ENCODE measurements around the gene DLEC1. TPM values are rescaled to one million over a fixed set of nuclear protein-coding genes. Genes with fewer than 3 reads are reported as not detected.

Gene DLEC1
- total RNA-seq, 1 donor from 2014 or later: 0.54 TPM

- DNase-seq (ENCODE audit: low read depth) (no peak), FAIRE-seq (no peak)
- Histone ChIP-seq H3K4me1 (ENCODE audit: insufficient read depth, low read length) (peaks cover 18% of the 10 kb centered on the region), H4K20me1 (ENCODE audit: insufficient read depth, low read length) (peaks cover 39% of the 10 kb centered on the region), H3K9me3 (ENCODE audit: insufficient read depth, low read depth, low read length) (no peaks in the 10 kb centered on the region), H3K79me2 (ENCODE audit: insufficient read depth, low read length) (peaks cover 38% of the 10 kb centered on the region), H3K36me3 (ENCODE audit: insufficient read depth, low read length) (no peaks in the 10 kb centered on the region), H3K27me3 (ENCODE audit: insufficient read depth, low read length) (no peaks in the 10 kb centered on the region), H2AFZ (ENCODE audit: low read depth, low read length) (peak overlapping the region; percentile 91), H3K4me2 (ENCODE audit: low read length) (peak overlapping the region; percentile 92), H3K27ac (ENCODE audit: low read depth, low read length) (peak overlapping the region; percentile 51), H3K4me3 (ENCODE audit: insufficient read depth, low read depth, low read length) (peak overlapping the region; percentile 97), H3K9ac (ENCODE audit: low read length) (peak overlapping the region; percentile 85)
- Mint-ChIP-seq H3K27me3 (ENCODE audit: low read depth, unreplicated experiment) (no peaks in the 10 kb centered on the region), H3K4me3 (ENCODE audit: unreplicated experiment) (peak overlapping the region; percentile 93), H3K9me3 (ENCODE audit: unreplicated experiment) (no peaks in the 10 kb centered on the region), H3K27ac (ENCODE audit: unreplicated experiment) (peak overlapping the region; percentile 75), H3K36me3 (ENCODE audit: low read depth, unreplicated experiment) (peaks cover 12% of the 10 kb centered on the region), H3K4me1 (ENCODE audit: low read depth, unreplicated experiment) (peaks cover 37% of the 10 kb centered on the region)
- TF ChIP-seq CTCF (IDR thresholded peaks at IDR 0.05; ENCODE audit: insufficient read depth, low read depth, low read length): no peak
- TF ChIP-seq EZH2 (IDR thresholded peaks at IDR 0.05; ENCODE audit: insufficient read depth, low read length): no peak
Observed at GRCh38 chr3:38136393-38136776, 97.4 kb downstream of the DLEC1 start.

- Histone ChIP-seq H3K9ac (ENCODE audit: low read length) (peak within 1 kb of the TSS; percentile 85), H2AFZ (ENCODE audit: low read depth, low read length) (peak within 1 kb of the TSS; percentile 92), H4K20me1 (ENCODE audit: insufficient read depth, low read length) (peaks cover 34% of the 10 kb centered on the region), H3K4me2 (ENCODE audit: low read length) (peak within 1 kb of the TSS; percentile 92), H3K27ac (ENCODE audit: low read depth, low read length) (peak within 1 kb of the TSS; percentile 73), H3K4me1 (ENCODE audit: insufficient read depth, low read length) (peaks cover 18% of the 10 kb centered on the region), H3K79me2 (ENCODE audit: insufficient read depth, low read length) (peaks cover 38% of the 10 kb centered on the region), H3K27me3 (ENCODE audit: insufficient read depth, low read length) (no peaks in the 10 kb centered on the region), H3K4me3 (ENCODE audit: insufficient read depth, low read depth, low read length) (peak within 1 kb of the TSS; percentile 97), H3K9me3 (ENCODE audit: insufficient read depth, low read depth, low read length) (no peaks in the 10 kb centered on the region), H3K36me3 (ENCODE audit: insufficient read depth, low read length) (no peaks in the 10 kb centered on the region)
- FAIRE-seq: peak; percentile 49
- TF ChIP-seq CTCF (IDR thresholded peaks at IDR 0.05; ENCODE audit: insufficient read depth, low read depth, low read length): no peak
- TF ChIP-seq EZH2 (IDR thresholded peaks at IDR 0.05; ENCODE audit: insufficient read depth, low read length): no peak
- no peaks in the 10 kb centered on the region for H3K9me3 Mint-ChIP-seq (ENCODE audit: unreplicated experiment)
- no peaks in the 10 kb centered on the region for H3K27me3 Mint-ChIP-seq (ENCODE audit: low read depth, unreplicated experiment)
- H3K4me3 Mint-ChIP-seq (ENCODE audit: unreplicated experiment): peak within 1 kb of the TSS; percentile 93
- peak within 1 kb of the TSS; percentile 88 for H3K27ac Mint-ChIP-seq (ENCODE audit: unreplicated experiment)
- peaks cover 17% of the 10 kb centered on the region for H3K36me3 Mint-ChIP-seq (ENCODE audit: low read depth, unreplicated experiment)
- peaks cover 40% of the 10 kb centered on the region for H3K4me1 Mint-ChIP-seq (ENCODE audit: low read depth, unreplicated experiment)
- peak; percentile 97 for DNase-seq (ENCODE audit: low read depth)
Observed at GRCh38 chr3:38136777-38137614, 98.0 kb downstream of the DLEC1 start, which contains the start of gene ACAA1. Gene ACAA1, minus strand, starts transcription at chr3:38137127. Its CDS starts 92 bp downstream, at chr3:38137035.
